MG63 (cell line): ENCODE data around the gene NANOGP8. TPM values are rescaled to one million over a fixed set of nuclear protein-coding genes. Genes with fewer than 3 reads are reported as not detected.

Experiments used
- DNase-seq: peaks from one replicate; pipeline ENCODE4 v3.0.0-alpha.2; 2020
- H3K27me3 ChIP-seq: fragments of 250-450 bp; sonication (Bioruptor Pico); 2 replicates; pipeline ENCODE4 v1.5.1; 2020; ENCODE audit warnings: mild to moderate bottlenecking, moderate library complexity
- H3K36me3 ChIP-seq: fragments of 250-450 bp; sonication (Bioruptor Pico); 2 replicates; pipeline ENCODE4 v1.5.1; 2020; ENCODE audit warnings: mild to moderate bottlenecking, moderate library complexity
- H3K4me3 ChIP-seq: fragments of 250-450 bp; sonication (Bioruptor Pico); 2 replicates; pipeline ENCODE4 v1.5.1; 2020; ENCODE audit warnings: mild to moderate bottlenecking, moderate library complexity
- H3K9me3 ChIP-seq: fragments of 250-450 bp; sonication (Bioruptor Pico); 2 replicates; pipeline ENCODE4 v1.5.1; 2020; ENCODE audit warnings: mild to moderate bottlenecking, moderate library complexity
- total RNA-seq: library from RNA; depleted of rRNA; stranded (reverse); fragments of >200 nt; shearing (Covaris generic); gene quantifications from 2 replicates; pipeline ENCODE4 v1.2.3, GENCODE V29; 2014; ENCODE audit warnings: low replicate concordance

Gene NANOGP8
- total RNA-seq, 1 experiment from 2014 or later, result not detected

DNA sequence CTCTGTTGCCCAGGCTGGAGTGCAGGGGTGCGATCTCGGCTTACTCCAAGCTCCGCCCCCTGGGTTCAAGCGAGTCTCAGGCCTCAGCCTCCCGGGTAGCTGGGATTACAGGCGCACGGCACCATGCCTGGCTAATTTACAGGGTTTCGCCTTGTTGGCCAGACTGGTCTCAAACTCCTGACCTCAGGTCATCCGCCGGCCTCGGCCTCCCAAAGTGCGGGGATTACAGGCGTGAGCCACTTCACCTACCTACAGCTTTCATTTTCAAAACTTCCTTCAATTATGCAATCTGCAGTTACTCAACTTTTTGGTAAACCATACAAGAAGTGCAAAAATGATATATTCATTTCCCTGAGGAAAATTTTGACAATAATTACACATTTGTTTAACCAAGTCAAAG, 14.0 kb downstream of the NANOGP8 start:
- Histone ChIP-seq H3K4me3 (no peak overlapping the region), H3K27me3 (no peaks in the 10 kb centered on the region), H3K36me3 (no peaks in the 10 kb centered on the region), H3K9me3 (no peaks in the 10 kb centered on the region)
- DNase-seq, result no peak

DNA sequence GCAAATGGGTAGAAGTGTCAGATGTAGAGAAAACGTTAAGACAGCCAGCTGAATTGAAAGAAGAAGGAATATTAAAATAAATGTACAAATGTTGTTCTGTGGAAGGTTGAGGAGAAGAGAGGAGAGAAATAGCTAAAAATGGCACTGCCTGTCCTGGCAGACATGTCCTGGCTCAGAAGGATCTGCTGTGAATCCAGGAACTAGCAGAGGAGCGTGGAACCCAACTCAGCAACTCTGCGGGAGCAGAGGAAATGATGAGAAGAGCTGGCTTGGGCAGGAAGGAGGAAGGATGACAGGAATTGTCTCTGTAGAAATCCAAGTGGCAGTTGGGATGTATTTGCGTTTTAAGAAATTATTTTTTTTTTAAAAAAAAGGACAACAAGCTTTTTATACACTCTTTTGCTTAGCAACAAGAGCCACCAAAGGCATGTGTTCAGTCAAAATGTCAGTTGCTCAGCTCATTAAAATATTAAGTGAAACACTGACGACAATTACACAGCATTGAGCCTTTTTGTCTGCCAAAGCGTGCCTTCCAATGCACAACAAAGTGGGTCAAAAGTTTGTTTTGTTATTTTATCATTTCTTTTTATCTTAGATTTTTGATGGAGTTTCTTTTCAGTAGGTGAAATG, 16.1 kb downstream of the NANOGP8 start:
- no peak for DNase-seq
- H3K9me3 ChIP-seq, result no peaks in the 10 kb centered on the region
- H3K27me3 ChIP-seq, result no peaks in the 10 kb centered on the region
- H3K4me3 ChIP-seq, result 0 out of 2 replicates have a peak overlapping the region, but pooled peaks have one; percentile 19
- no peaks in the 10 kb centered on the region for H3K36me3 ChIP-seq

DNA sequence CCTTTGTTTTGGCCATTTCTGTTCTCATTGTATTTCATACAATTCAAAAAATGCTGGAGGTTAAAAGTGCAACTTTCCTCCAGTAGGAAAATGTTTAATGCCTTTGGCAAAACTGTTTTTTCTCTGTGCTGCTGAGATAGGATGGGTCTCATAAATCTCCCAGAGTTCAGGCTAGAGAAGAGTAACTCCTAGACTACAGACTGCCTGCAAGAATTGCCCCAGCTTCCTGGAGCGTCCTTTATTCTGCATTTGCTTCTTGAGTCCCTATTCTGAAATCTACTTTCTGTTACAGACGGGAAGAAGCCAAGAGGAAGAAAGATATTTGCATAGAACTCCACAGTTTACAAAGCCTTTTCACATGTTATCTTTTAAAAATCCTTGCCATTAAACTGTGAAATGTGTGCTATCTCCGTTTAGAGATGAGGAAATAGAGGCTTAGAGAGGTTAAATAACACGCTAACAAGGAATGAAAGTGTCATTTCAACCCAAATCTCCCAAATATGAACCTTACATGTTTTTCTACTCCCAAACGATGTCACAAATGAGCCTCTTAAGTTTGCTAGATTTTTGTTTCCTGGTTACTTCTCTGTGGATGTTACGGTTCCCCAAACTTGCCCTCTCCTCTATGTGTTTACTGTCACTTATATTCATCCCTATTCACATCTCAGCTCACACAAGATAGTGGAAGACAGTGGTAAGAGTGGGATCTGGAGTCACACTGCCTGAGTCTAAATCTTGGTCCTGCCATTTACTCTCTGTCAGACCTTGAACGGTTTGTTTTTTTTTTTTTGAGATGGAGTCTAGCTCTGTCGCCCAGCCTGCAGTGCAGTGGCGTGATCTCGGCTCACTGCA, 17.4 kb downstream of the NANOGP8 start:
- DNase-seq, result no peak
- Histone ChIP-seq H3K36me3 (no peaks in the 10 kb centered on the region), H3K9me3 (no peaks in the 10 kb centered on the region), H3K27me3 (no peaks in the 10 kb centered on the region), H3K4me3 (no peak overlapping the region)

DNA sequence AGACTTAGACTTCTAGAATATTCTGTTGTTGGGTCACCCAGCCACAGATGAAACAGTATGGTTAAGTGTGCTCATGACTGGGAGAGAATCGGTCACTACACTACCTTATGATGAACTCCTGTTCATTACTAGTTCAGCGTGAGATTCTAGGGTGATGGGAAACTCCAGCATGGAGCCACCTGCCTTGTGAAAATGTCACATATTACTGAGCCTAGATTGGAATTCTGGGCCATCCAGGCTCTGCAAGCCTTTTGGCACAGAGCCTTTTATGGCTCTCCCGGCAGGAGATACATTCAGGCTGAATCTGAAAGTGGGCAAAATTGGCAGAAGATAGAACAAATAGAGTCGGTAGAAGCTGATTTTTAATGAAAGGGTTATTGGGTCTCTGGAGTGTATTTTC, 19.0 kb downstream of the NANOGP8 start:
- DNase-seq, result no peak
- Histone ChIP-seq H3K36me3 (no peaks in the 10 kb centered on the region), H3K9me3 (no peaks in the 10 kb centered on the region), H3K4me3 (no peak overlapping the region), H3K27me3 (no peaks in the 10 kb centered on the region)

DNA sequence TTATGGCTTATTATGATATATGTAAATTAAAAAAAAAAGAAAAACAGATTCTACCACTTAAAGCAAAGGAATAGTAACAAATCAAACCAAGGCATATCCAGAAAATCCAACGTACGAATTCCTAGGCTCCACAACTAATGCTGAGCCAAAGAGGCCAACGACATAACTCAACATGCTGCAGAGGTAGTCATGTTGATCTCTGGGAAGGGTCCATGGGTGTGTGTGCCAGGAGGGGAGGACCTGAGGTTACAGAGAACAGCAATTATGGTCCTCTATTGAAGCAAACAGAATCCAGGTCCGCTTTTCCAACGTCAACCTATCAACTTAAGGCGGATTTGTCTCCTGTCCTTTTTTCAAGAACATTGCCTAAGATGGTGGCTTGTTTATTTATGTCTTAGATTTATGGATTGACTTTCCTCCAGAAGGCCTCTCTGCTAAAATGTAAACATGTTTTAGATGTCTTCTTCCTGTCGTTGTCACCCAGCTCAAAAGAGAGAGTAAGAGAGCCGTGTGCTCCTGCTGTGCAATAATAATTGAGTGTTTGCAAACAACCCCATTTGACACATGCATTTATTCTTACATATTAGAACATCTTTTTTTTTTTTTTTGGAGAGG, 20.4 kb downstream of the NANOGP8 start:
- Histone ChIP-seq H3K36me3 (no peaks in the 10 kb centered on the region), H3K27me3 (no peaks in the 10 kb centered on the region), H3K4me3 (no peak overlapping the region), H3K9me3 (no peaks in the 10 kb centered on the region)
- DNase-seq, result no peak

DNA sequence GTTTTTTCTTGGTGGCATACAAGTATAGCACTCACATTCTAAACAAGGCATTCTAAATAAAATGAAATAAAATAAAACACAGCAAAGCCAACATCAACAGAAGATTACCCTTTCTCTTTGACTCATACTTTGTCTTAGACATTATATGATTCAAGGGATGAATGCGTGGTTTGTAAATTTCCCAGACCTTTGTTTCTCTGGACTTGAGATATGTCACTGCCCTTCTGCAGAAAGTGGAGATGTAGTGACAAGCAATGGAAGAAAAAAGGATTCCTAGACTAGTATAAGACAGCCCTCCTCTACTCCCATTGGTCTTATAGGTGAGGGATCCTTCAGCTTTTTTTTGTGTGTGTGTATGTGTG, 22.4 kb downstream of the NANOGP8 start:
- Histone ChIP-seq H3K36me3 (no peaks in the 10 kb centered on the region), H3K27me3 (no peaks in the 10 kb centered on the region), H3K9me3 (no peaks in the 10 kb centered on the region), H3K4me3 (no peak overlapping the region)
- no peak for DNase-seq

DNA sequence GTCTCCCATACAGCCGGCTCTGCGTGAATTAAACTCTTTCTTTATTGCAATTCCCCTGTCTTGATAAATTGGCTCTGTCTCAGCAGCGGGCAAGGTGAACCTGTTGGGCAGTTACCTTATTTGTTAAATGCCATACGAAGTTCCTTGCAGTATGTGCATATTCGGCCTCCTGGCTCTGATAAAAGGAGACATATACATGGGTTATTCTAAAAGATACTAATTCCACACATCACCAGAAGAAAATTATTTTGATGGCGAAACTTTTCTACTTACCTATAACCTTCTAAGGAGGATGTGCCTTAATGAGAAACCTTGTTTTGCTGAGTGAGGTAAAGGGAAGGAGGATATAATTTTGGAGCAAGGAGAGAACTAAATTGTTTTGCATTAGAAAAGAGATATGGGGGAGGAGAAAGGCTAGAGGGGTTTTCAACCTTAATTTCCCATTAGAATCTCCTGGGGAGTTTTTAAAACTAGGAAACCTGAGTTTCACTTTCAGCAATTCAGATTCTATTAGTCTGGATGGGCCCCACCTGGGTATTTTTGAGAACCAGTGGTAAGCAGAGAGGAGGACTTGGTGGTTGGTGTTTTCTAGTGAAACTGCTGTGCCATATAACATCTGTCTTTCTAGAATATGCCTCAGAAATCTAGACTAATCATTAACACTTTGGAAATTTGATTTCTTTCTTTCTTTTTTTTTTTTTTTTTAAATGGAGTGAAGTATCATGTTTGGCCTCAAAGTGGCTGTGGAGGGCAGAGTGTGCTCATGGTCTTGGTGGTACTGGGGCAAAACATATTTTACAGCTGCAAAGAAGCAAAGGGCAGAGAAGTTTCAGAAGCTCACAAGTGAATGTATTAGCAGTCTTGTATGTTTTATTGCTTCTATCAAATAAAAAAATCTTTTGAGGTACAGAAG, 23.0 kb downstream of the NANOGP8 start:
- DNase-seq, result no peak
- H3K36me3 ChIP-seq, result no peaks in the 10 kb centered on the region
- no peaks in the 10 kb centered on the region for H3K27me3 ChIP-seq
- H3K9me3 ChIP-seq, result no peaks in the 10 kb centered on the region
- H3K4me3 ChIP-seq, result no peak overlapping the region

DNA sequence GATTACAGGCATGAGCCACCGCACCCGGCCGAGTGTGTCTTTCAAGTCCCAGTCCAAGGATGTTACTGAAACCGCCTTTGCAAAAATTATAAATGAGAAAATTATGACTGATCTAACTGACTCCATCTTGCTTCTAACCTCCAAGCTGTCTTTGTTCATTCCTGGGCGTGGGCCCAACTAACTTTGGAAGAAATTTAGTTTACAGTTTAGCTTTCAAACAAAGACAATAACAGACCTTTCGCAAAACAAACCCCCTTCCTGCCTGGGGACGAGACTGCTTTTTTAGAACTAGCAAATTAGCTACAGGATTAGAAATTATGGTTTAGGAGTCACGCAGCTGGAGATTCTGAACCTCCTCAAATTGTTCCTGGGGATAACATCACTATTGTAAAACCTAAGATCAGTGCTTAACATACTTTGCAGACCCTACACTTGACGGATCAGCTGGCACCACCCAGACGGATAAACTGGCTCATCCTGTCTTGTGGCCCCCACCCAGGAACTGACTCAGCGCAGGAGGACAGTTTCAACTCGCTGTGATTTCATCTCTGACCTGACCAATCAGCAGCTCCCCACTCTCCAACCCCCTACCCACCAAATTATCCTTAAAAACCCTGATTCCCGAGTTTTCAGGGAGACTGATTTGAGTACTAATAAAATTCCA, 23.8 kb downstream of the NANOGP8 start:
- DNase-seq, result peak; percentile 60
- no peaks in the 10 kb centered on the region for H3K27me3 ChIP-seq
- H3K36me3 ChIP-seq, result no peaks in the 10 kb centered on the region

DNA sequence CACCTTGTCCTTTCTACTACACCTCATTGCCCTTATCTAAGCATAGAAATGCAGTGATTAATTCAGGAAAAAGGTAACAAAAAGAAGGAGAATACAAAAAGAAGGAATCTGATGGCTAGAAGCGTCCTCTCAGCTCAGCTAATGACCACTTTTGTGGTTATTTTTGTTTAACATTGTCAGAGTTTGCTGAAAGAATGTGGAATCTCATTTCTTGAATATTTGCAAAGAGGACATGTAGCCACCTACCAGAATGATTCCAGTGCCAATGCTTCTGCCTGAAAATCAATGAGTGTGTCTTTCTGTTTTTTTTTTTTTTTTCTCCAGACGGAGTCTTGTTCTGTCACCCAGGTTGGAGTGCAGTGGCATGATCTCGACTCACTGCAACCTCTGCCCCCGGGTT, 24.5 kb downstream of the NANOGP8 start:
- H3K9me3 ChIP-seq, result no peaks in the 10 kb centered on the region
- no peaks in the 10 kb centered on the region for H3K36me3 ChIP-seq
- no peak overlapping the region for H3K4me3 ChIP-seq
- no peaks in the 10 kb centered on the region for H3K27me3 ChIP-seq
- no peak for DNase-seq

More for the DNA sequence above, 23.8 kb downstream of the NANOGP8 start:
- no peak overlapping the region for H3K4me3 ChIP-seq
- H3K9me3 ChIP-seq, result no peaks in the 10 kb centered on the region

DNA sequence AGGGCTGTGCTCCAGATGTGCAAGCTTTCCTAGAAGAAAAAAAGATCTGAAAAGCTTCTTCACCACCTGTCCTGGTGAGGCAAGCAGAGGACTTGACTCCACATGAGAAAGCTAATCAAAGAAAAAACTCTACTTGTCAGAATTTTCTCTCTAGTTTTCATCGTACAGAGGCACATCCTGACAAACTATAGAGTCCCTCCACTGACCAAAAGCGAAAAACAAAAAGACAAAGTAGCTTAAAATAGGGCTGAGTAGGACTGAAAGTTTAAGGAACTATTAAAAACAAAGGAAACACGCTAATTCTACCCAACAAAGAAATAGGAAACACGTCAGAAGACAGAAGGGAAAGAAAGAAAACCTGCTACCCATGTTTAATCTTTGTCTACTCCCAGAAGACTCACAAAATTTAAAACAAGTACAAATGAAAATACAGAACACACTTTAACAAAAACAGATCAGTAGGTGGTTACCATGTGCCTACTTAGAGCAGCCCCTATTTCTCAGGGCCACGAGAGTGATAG, 26.5 kb downstream of the NANOGP8 start:
- no peaks in the 10 kb centered on the region for H3K36me3 ChIP-seq
- H3K27me3 ChIP-seq, result no peaks in the 10 kb centered on the region
- DNase-seq, result no peak
- no peaks in the 10 kb centered on the region for H3K9me3 ChIP-seq
- no peak overlapping the region for H3K4me3 ChIP-seq

DNA sequence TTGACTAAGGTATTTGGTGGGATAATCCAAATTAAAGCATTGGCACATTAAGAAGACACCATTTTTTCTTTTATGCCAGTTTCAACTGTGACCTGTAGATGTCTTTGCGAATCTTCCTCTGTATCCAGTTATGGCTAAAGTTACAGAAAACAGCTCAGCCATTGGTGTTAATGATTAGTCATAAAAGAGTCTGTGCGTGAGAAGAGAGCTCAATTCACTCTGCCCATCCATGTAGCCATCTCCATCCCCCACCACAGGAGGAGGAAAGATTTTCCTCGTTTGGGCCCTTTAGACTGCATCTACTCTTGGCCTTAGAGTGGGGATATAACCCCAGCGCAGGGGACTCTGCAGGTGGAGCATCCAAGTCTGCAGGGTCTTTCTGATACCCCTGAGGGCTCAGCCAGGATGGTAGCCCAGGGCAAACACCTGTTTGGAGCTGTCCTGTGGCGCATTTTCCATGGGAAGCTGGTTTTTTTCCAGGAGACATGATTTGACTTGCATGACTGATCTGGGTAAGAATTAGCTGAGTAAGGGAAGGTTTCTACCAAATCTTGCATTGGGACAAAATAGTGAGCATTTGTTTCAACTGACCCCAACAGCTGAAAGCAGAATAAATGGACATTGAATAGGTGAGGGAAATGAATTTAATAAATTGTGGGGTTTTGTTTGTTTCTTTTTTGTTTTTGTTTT, 29.5 kb downstream of the NANOGP8 start:
- Histone ChIP-seq H3K27me3 (no peaks in the 10 kb centered on the region), H3K4me3 (no peak overlapping the region), H3K36me3 (no peaks in the 10 kb centered on the region), H3K9me3 (no peaks in the 10 kb centered on the region)
- no peak for DNase-seq

DNA sequence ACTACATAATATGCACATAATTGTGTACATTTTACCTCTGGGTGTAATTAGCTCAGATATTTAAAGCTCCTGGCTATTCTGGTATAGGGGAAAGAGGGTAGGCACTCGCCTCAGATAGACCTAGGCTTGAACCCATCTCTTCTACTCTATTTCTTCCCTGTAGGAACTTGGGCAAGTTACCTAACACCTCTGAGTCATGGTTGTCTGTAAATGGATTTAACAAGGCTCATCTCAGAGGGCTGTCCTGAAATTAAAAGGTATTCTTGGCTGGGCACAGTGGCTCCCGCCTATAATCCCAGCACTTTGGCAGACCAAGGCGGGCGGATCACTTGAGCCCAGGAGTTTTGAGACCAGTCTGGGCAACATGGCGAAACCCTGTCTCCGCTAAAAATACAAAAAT, 30.7 kb downstream of the NANOGP8 start:
- Histone ChIP-seq H3K9me3 (no peaks in the 10 kb centered on the region), H3K27me3 (no peaks in the 10 kb centered on the region), H3K4me3 (no peak overlapping the region), H3K36me3 (no peaks in the 10 kb centered on the region)
- DNase-seq, result no peak

DNA sequence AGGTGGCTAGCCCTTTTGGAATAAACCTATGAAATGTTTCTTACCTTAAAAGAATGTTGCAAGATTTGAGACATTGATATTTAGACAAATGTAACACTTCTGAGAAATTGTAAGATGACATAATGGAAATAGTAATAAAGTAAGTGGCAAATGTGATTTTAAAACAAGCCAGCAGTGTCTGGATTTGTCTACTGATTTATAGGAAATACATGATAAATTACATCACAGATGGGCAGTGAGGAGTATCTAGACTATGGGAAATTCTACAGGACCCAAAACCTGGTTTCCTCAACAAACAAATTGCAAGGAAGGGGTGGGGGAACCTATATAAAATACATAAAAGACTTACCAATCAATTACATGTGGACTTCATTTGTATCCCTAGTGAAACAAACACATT, 37.1 kb downstream of the NANOGP8 start:
- no peak overlapping the region for H3K4me3 ChIP-seq
- no peak for DNase-seq
- H3K27me3 ChIP-seq, result no peaks in the 10 kb centered on the region

DNA sequence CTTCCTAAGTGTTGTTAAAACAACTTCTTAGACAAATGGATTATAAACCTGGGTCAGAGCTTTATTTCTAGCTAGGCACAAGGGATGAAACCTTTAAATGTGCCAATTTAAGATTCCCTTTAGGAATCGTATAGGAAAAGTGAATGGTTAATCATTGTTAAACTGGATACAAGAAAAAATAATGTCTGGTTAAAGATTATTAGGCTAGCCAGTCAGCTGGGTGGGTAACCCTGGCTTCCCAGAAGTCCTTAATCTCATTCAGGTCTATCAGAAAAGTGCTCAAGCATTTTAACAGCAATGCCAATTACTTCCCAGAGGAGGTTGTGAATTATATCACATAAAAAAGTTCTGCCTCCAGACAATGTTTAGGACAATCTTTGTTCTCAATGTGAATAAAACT, 37.6 kb downstream of the NANOGP8 start:
- Histone ChIP-seq H3K9me3 (no peaks in the 10 kb centered on the region), H3K4me3 (no peak overlapping the region), H3K36me3 (no peaks in the 10 kb centered on the region), H3K27me3 (no peaks in the 10 kb centered on the region)
- DNase-seq, result no peak

More for the DNA sequence above, 37.1 kb downstream of the NANOGP8 start:
- Histone ChIP-seq H3K36me3 (no peaks in the 10 kb centered on the region), H3K9me3 (no peaks in the 10 kb centered on the region)

DNA sequence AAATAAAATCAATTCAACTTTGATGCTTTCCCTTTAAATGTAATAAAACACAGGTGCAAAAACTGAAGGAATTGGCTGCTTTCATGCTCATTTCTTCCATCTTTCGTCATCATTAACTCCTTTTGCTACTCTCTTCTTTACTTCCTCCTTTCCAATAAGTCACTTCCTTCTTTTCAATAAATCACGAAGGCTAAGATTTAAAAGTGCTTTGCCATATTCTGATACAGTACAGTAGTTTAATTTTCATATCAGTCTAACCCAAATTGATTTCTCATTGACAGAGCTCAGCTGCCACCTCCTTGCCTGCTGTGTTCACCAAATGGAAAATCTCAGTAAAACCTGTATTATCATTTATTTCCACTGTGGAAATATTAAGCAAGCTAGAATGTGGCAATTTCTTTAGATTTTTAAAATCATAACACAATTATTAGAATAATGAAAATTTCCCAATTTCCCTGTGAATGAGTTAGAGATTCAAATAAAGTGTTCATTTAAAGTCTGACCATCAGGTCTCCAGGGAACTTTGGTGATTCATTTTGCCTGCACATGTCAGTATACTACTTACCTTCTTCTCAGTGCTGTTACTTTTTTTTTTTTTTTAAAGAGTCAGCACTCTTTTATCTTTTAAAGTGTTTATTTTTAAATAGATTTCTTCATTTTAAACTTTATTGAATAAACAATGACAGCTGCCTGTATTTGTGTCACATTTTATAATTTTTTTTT, 41.6 kb downstream of the NANOGP8 start:
- Histone ChIP-seq H3K27me3 (no peaks in the 10 kb centered on the region), H3K9me3 (no peaks in the 10 kb centered on the region), H3K4me3 (no peak overlapping the region), H3K36me3 (no peaks in the 10 kb centered on the region)
- DNase-seq, result no peak
